ENCODE measurements around the gene CACNG3. TPM values are rescaled to one million over a fixed set of nuclear protein-coding genes. Genes with fewer than 3 reads are reported as not detected.

Gene CACNG3
- total RNA-seq, 2 donors from 2014 or later: not detected

DNA sequence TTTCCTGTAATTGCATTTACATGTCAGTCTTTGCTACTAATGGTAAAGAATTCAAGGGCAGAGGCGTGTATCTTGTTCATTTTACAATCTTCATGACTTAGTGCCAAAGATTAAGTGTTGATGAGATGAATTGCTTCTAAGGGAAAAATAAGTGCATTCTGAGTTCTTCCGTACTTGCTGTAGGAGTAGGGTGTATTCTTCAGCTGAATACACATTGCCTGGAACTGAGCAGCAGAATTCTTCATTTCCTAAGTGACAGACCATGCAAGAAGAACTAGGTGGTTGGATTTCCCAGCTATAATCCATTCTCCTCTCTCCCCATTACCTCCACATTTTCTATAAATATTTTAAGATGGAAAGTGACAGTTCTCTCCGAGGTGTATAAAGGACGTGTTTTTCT, 104.8 kb downstream of the CACNG3 start:
- no peak for DNase-seq
- intact Hi-C loops (cut with DNase I): no loop called here
- no peak for ATAC-seq

DNA sequence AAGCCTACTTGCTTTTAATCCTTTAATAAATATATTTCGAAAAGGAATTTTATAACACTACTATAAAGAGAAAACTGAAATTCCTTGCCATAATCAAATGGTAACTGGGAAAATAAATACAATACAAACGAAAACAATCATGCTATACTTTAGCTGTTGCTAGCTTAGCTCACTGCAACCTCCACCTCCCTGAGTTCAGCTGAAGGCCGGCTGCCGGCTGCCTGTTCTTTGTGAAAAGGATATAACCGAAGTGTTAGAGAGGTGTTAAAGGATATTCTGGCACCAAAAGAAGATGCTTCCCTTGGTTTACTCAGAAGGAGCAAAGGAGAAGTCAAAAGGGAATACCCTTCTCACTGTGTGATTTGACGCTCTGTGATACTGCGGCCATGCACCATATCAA, 108.5 kb downstream of the CACNG3 start:
- no peak for DNase-seq
- ATAC-seq: no peak
- intact Hi-C loops (cut with DNase I): no loop called here

DNA sequence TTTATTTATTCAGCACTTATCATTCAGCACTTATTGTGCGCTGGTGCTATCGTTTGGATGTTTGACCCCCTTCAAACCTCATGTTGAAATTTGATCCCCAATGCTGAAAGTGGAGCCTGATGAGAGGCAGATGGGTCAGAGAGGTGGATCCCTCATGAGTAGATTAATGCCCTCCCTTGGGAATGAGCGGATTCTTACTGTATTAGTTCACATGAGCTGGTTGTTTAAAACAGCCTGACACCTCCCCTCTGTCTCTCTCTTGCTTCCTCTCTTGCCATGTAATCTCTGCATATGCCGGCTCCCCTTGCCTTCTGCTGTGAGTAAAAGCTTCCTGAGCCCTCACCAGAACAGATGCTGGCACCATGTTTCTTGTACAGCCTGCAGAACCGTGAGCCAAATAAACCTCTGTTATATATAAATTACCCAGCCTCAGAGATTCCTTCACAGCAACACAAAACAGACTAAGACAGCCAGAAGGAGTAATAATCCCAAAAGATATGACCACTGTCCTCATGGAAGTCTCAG, 111.1 kb downstream of the CACNG3 start:
- intact Hi-C loops (cut with DNase I): no loop called here
- ATAC-seq (no peak), DNase-seq (no peak)

DNA sequence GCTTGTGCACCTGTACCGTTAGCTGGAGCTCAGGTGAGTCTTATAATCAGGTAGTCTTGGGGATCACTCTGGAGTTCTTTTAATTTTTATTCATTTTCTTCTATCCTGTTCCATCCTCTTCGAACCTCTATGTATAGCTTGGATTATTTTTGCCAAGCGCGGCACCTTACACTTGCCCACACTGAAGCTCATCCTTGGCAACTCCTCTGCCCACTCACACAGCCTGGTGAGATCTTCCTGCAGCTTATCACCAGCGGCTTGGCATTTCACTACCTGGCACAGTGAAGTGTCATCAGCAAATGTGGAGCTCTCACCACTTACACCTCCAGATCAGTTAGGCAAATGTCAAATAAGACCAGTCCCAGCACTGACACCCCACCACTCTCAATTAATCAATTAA, 116.7 kb downstream of the CACNG3 start:
- no peak for ATAC-seq
- DNase-seq: no peak
- intact Hi-C loops (cut with DNase I): no loop called here

GRCh38 chr16:24378999-24379398, 122.9 kb downstream of the CACNG3 start:
- intact Hi-C loops (cut with DNase I): no loop called here
- DNase-seq (no peak), ATAC-seq (no peak)

DNA sequence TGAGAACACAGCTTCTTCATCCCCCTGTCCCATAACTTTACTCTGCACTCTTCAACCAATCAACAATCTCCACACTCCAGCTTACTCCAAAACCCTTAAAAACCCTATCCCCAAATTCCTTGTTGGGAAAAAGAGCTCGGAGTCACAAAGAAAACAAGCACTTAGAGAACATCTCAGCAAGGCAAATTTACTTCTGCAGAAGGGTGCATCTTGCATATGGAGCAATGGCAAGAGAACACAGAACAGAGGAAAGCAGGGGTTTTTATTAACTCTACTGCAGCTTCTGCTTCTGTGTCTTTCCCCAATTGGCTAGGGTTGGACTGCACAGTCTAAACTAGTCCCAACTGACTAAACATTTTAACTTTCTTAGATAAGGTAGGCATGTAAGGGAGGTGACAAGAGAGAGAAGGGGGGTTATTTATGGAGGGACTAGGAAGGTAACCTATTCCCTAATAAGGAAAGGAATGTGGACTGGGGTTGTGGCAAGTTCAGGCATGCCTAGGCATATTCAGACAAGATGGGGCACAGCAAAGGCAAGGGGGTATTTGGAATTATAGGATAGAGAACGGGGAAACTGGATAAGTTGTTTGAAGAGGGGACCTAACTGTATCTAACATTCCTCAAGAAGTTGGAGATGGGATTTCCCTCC, 125.5 kb downstream of the CACNG3 start:
- DNase-seq (no peak), ATAC-seq (no peak)
- intact Hi-C loops (cut with DNase I): no loop called here

DNA sequence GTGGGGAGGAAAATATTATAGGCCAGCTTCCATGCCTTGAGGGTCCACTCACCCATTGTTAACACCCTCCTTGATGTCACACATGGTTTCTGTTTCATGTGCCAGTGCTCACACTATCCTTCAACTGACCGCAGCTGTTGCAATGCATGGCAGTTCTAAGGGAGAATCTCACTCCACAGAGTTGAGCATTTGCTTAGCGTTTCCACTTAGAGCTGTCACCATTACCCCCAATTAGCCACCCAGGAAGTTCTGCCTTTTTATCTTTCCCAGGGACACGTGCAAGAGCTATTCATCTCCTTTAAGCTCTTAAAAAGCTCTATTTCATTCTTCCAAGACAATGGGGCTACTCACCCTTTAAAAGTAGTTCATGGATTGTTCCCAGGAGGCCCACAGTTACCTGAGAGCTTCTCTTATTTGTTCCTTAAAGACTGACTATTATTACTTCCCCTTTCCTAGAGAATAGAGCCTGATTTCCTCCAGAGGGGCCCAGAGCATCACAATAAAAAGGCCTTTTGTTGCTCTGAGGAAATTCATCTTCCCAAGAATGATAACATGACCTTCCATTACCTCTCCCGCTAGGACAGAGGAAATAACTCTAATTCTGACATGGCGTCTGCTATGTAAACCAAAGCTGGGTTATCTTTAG, 126.8 kb downstream of the CACNG3 start:
- intact Hi-C loops (cut with DNase I): no loop called here
- no peak for DNase-seq
- no peak for ATAC-seq

DNA sequence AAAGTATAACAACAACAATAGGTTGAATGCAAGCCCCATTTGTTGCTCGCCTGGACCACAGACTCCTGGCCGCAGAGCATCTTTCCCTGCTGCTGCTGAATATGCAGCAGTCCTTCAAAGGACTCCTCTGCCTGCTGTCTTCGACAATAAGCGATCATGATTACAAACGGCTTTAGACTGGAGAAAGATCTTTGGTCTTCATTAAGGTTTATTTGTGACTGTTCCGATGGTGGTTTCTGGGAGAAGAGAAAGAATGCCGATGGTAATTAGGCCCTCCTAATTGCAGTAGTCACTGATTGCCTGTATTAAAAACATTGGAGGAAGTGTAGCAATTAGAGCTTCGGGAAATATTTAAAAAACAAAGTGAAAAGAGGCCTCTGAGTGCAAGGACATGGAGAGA, 138.2 kb downstream of the CACNG3 start:
- no peak for DNase-seq
- ATAC-seq: no peak
- intact Hi-C loops (cut with DNase I): no loop called here

DNA sequence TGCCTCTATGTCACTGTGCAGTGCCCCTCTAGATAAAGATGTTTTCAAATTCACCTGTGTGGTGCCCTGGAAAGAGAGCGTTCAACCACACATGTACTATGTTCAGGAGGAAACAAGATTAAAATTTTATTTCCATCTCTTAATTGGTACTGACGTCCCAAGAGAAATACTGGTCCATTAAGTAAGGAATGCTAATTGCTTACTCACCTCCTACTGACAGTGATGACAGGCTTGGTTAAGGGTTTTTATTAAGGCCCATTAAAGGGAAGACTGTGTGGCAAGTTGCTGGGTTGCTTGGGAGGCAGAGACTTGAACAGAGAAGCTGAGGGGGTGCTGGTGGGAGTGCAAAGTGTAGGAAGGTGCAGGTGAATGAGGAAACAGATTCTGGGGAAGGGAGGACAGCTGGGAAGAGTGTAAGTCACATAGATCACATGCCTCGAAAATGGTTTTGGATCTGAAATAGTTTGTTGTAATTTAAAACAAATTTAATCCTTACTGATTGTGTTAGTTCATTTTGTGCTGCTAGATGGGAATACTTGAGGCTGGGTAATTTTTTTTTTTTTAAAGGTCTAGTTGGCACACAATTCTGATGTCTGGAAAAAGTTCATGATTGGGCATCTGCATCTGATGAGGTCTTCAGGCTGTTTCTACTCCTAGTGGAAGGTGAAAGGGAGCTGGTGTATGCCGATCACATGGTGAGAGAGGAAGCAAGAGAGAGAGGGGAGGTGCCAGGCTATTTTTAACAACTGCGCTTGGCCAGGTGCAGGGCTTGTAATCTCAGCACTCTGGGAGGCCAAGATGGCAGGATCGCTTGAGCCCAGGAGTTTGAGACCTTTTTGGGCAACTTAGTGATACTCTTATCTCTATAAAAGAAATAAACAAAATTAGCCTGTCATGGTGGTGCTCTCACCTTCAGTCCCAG, 140.5 kb downstream of the CACNG3 start:
- intact Hi-C loops (cut with DNase I): no loop called here
- no peak for ATAC-seq
- no peak for DNase-seq

DNA sequence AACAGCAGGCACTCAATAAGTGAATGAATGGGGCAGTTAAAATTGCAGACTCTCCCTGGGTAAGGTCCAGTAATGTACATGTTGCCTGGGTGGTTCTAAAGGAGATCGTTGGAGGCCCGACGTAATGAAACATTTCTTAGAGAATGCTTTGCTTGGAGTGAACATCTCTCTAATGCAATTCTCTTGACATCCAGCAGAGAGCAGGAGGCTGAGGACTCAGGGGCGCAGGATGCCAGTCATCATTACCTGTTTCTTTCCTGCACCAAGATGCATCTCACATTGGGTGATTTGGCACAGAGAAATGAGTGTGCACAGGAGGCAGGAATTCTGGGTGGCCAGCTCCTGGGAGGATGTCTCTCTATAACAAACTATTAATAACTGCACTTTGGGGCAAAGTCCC, 152.9 kb downstream of the CACNG3 start:
- no peak for ATAC-seq
- intact Hi-C loops (cut with DNase I): no loop called here
- DNase-seq: no peak
